Measurements from ENCODE around the gene CNKSR2.
"Not testable (repeated sequence)": the region's sequence is repeated elsewhere in the genome, so short reads cannot be mapped to it uniquely, and the experiment has no call there.

DNA sequence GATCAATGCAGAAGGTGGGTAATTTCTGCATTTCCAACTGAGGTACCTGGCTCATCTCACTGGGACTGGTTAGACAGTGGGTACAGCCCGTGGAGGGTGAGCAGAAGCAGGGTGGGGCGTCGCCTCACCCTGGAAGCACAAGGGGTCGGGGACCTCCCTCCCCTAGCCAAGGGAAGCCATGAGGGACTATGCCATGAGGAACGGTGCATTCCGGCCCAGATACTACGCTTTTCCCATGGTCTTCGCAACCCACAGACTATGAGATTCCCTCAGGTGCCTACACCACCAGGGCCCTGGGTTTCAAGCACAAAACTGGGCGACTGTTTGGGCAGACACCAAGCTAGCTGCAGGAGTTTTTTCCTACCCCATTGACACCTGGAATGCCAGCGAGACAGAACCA is 170.4 kb downstream of the CNKSR2 start:
- TF ChIP-seq, protein P1, sequence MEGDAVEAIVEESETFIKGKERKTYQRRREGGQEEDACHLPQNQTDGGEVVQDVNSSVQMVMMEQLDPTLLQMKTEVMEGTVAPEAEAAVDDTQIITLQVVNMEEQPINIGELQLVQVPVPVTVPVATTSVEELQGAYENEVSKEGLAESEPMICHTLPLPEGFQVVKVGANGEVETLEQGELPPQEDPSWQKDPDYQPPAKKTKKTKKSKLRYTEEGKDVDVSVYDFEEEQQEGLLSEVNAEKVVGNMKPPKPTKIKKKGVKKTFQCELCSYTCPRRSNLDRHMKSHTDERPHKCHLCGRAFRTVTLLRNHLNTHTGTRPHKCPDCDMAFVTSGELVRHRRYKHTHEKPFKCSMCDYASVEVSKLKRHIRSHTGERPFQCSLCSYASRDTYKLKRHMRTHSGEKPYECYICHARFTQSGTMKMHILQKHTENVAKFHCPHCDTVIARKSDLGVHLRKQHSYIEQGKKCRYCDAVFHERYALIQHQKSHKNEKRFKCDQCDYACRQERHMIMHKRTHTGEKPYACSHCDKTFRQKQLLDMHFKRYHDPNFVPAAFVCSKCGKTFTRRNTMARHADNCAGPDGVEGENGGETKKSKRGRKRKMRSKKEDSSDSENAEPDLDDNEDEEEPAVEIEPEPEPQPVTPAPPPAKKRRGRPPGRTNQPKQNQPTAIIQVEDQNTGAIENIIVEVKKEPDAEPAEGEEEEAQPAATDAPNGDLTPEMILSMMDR (conservative IDR thresholded peaks at IDR 0.05; ENCODE audit: low read depth, low read length): not testable (repeated sequence)
- TF ChIP-seq EZH2 (IDR thresholded peaks at IDR 0.05; ENCODE audit: low read length, unreplicated experiment): not testable (repeated sequence)

Measured in PC-3 (cell line).